ENCODE data around the gene SEPTIN10. TPM values are rescaled to one million over a fixed set of nuclear protein-coding genes. Genes with fewer than 3 reads are reported as not detected.

Gene SEPTIN10
- total RNA-seq, 1 donor from 2014 or later = 90.8 TPM

- H3K27me3 ChIP-seq (ENCODE audit: insufficient read depth, low read length) = no peaks in the 10 kb centered on the region
- H3K36me3 ChIP-seq (ENCODE audit: insufficient read depth, low read length) = no peaks in the 10 kb centered on the region
- H4K20me1 ChIP-seq (ENCODE audit: insufficient read depth, low read length) = no peaks in the 10 kb centered on the region
- H3K79me2 ChIP-seq (ENCODE audit: insufficient read depth, low read length) = no peaks in the 10 kb centered on the region
- H3K4me3 ChIP-seq (ENCODE audit: insufficient read depth, low read depth, low read length) = no peak overlapping the region
- peaks cover 27% of the 10 kb centered on the region for H3K4me1 Mint-ChIP-seq (ENCODE audit: low read depth, unreplicated experiment)
- H3K27me3 Mint-ChIP-seq (ENCODE audit: low read depth, unreplicated experiment) = peaks cover 3% of the 10 kb centered on the region
- TF ChIP-seq CTCF (IDR thresholded peaks at IDR 0.05; ENCODE audit: insufficient read depth, low read depth, low read length) = no peak
- TF ChIP-seq EZH2 (IDR thresholded peaks at IDR 0.05; ENCODE audit: insufficient read depth, low read length) = no peak
- H3K27ac ChIP-seq (ENCODE audit: low read depth, low read length) = no peak overlapping the region
- no peak overlapping the region for H3K9ac ChIP-seq (ENCODE audit: low read length)
- no peaks in the 10 kb centered on the region for H3K36me3 Mint-ChIP-seq (ENCODE audit: low read depth, unreplicated experiment)
- no peak for FAIRE-seq
- H3K4me1 ChIP-seq (ENCODE audit: insufficient read depth, low read length) = peaks cover 7% of the 10 kb centered on the region
- H2AFZ ChIP-seq (ENCODE audit: low read depth, low read length) = peak overlapping the region; percentile 19
- H3K4me2 ChIP-seq (ENCODE audit: low read length) = peak overlapping the region; percentile 23
- H3K9me3 ChIP-seq (ENCODE audit: insufficient read depth, low read depth, low read length) = no peaks in the 10 kb centered on the region
- DNase-seq (ENCODE audit: low read depth) = peak; percentile 28
- no peak overlapping the region for H3K4me3 Mint-ChIP-seq (ENCODE audit: unreplicated experiment)
- peak overlapping the region; percentile 94 for H3K27ac Mint-ChIP-seq (ENCODE audit: unreplicated experiment)
- H3K9me3 Mint-ChIP-seq (ENCODE audit: unreplicated experiment) = no peaks in the 10 kb centered on the region
These were observed 34.3 kb upstream of the SEPTIN10 start for GRCh38 chr2:109648041-109648527.

GRCh38 chr2:109647636-109648035 is 33.9 kb upstream of the SEPTIN10 start:
- Mint-ChIP-seq H3K36me3 (ENCODE audit: low read depth, unreplicated experiment) (no peaks in the 10 kb centered on the region), H3K4me1 (ENCODE audit: low read depth, unreplicated experiment) (peaks cover 27% of the 10 kb centered on the region), H3K27me3 (ENCODE audit: low read depth, unreplicated experiment) (peaks cover 3% of the 10 kb centered on the region), H3K4me3 (ENCODE audit: unreplicated experiment) (no peak overlapping the region), H3K27ac (ENCODE audit: unreplicated experiment) (peak overlapping the region; percentile 94), H3K9me3 (ENCODE audit: unreplicated experiment) (no peaks in the 10 kb centered on the region)
- Histone ChIP-seq H3K9ac (ENCODE audit: low read length) (no peak overlapping the region), H3K4me1 (ENCODE audit: insufficient read depth, low read length) (peaks cover 7% of the 10 kb centered on the region), H3K79me2 (ENCODE audit: insufficient read depth, low read length) (no peaks in the 10 kb centered on the region), H3K4me2 (ENCODE audit: low read length) (peak overlapping the region; percentile 23), H3K9me3 (ENCODE audit: insufficient read depth, low read depth, low read length) (no peaks in the 10 kb centered on the region), H3K27me3 (ENCODE audit: insufficient read depth, low read length) (no peaks in the 10 kb centered on the region), H3K4me3 (ENCODE audit: insufficient read depth, low read depth, low read length) (no peak overlapping the region), H4K20me1 (ENCODE audit: insufficient read depth, low read length) (no peaks in the 10 kb centered on the region), H2AFZ (ENCODE audit: low read depth, low read length) (peak overlapping the region; percentile 19), H3K27ac (ENCODE audit: low read depth, low read length) (no peak overlapping the region), H3K36me3 (ENCODE audit: insufficient read depth, low read length) (no peaks in the 10 kb centered on the region)
- TF ChIP-seq EZH2 (IDR thresholded peaks at IDR 0.05; ENCODE audit: insufficient read depth, low read length) (no peak), CTCF (IDR thresholded peaks at IDR 0.05; ENCODE audit: insufficient read depth, low read depth, low read length) (no peak)
- FAIRE-seq (no peak), DNase-seq (ENCODE audit: low read depth) (peak; percentile 60)

- no peaks in the 10 kb centered on the region for H4K20me1 ChIP-seq (ENCODE audit: insufficient read depth, low read length)
- no peak for FAIRE-seq
- H3K9me3 ChIP-seq (ENCODE audit: insufficient read depth, low read depth, low read length) = no peaks in the 10 kb centered on the region
These were observed 33.2 kb upstream of the SEPTIN10 start for GRCh38 chr2:109646961-109647360.

More at GRCh38 chr2:109646961-109647360, 33.2 kb upstream of the SEPTIN10 start:
- H3K36me3 ChIP-seq (ENCODE audit: insufficient read depth, low read length) = no peaks in the 10 kb centered on the region
- no peaks in the 10 kb centered on the region for H3K9me3 Mint-ChIP-seq (ENCODE audit: unreplicated experiment)
- H3K4me2 ChIP-seq (ENCODE audit: low read length) = no peak overlapping the region
- no peak for TF ChIP-seq EZH2 (IDR thresholded peaks at IDR 0.05; ENCODE audit: insufficient read depth, low read length)
- TF ChIP-seq CTCF (IDR thresholded peaks at IDR 0.05; ENCODE audit: insufficient read depth, low read depth, low read length) = no peak
- no peak overlapping the region for H2AFZ ChIP-seq (ENCODE audit: low read depth, low read length)
- H3K36me3 Mint-ChIP-seq (ENCODE audit: low read depth, unreplicated experiment) = no peaks in the 10 kb centered on the region
- peaks cover 7% of the 10 kb centered on the region for H3K4me1 ChIP-seq (ENCODE audit: insufficient read depth, low read length)
- DNase-seq (ENCODE audit: low read depth) = no peak
- H3K27me3 Mint-ChIP-seq (ENCODE audit: low read depth, unreplicated experiment) = peaks cover 3% of the 10 kb centered on the region
- peaks cover 27% of the 10 kb centered on the region for H3K4me1 Mint-ChIP-seq (ENCODE audit: low read depth, unreplicated experiment)
- H3K27me3 ChIP-seq (ENCODE audit: insufficient read depth, low read length) = no peaks in the 10 kb centered on the region
- no peak overlapping the region for H3K27ac ChIP-seq (ENCODE audit: low read depth, low read length)
- H3K79me2 ChIP-seq (ENCODE audit: insufficient read depth, low read length) = no peaks in the 10 kb centered on the region
- H3K27ac Mint-ChIP-seq (ENCODE audit: unreplicated experiment) = peak overlapping the region; percentile 94
- no peak overlapping the region for H3K4me3 Mint-ChIP-seq (ENCODE audit: unreplicated experiment)
- H3K4me3 ChIP-seq (ENCODE audit: insufficient read depth, low read depth, low read length) = no peak overlapping the region
- H3K9ac ChIP-seq (ENCODE audit: low read length) = no peak overlapping the region

All from astrocyte (in vitro differentiated cells and primary cell).